IMR-90 (cell line): ENCODE results near the gene JAKMIP2. TPM values are rescaled to one million over a fixed set of nuclear protein-coding genes. Genes with fewer than 3 reads are reported as not detected.
"Not testable (repeated sequence)": the region's sequence is repeated elsewhere in the genome, so short reads cannot be mapped to it uniquely, and the experiment has no call there.

Source experiments
- ATAC-seq: fragments of 200-7000 bp; cut with Tn5 transposase; 2 replicates; pipeline ENCODE4 v1.9.1; 2020; ENCODE audit warnings: low read depth, mild to moderate bottlenecking, moderate library complexity
- BruUV-seq: library from RNA; stranded (reverse); fragments of 400-500 nt; replicated peaks from 2 replicates; lab custom pipeline; 2021; lab: Mats Ljungman, UMichigan
- CTCF ChIA-PET: fragments of 300-600 bp; formaldehyde crosslinking; extraction: SDS; loops from one replicate; lab custom pipeline; 2021; ENCODE audit warnings: antibody characterized with exemption; lab: Yijun Ruan, JAX
- POLR2A ChIA-PET: fragments of 300-600 bp; sonication (Branson Sonifier 250); formaldehyde crosslinking; loops from one replicate; lab custom pipeline; 2022; ENCODE audit warnings: antibody characterized with exemption; ENCODE audit not compliant: unreplicated experiment; lab: Charles Lee
- DNase-seq: peaks from one replicate; pipeline ENCODE4 v3.0.0; 2013
- H2AFZ ChIP-seq: replicated peaks from 2 replicates; pipeline ENCODE3; 2013; ENCODE audit warnings: low read length, mild to moderate bottlenecking; ENCODE audit not compliant: poor library complexity
- H2AK5ac ChIP-seq: 2 replicates; pipeline ENCODE4 v1.6.1; 2013; ENCODE audit warnings: low read depth, low read length, inconsistent platforms
- H2AK9ac ChIP-seq: replicated peaks from 2 replicates; pipeline ENCODE3; 2013; ENCODE audit warnings: mild to moderate bottlenecking, low read depth, low read length, moderate library complexity; ENCODE audit not compliant: poor library complexity
- H2BK120ac ChIP-seq: 2 replicates; pipeline ENCODE4 v1.6.1; 2013; ENCODE audit warnings: low read depth, low read length, inconsistent platforms
- H2BK15ac ChIP-seq: 3 replicates; pipeline ENCODE4 v1.6.1; 2013; ENCODE audit warnings: low read depth, low read length, inconsistent platforms
- H2BK20ac ChIP-seq: 2 replicates; pipeline ENCODE4 v1.6.1; 2013; ENCODE audit warnings: low read depth, mild to moderate bottlenecking, inconsistent platforms, low read length, moderate library complexity
- H2BK5ac ChIP-seq: 2 replicates; pipeline ENCODE4 v1.6.1; 2013; ENCODE audit warnings: mild to moderate bottlenecking, low read depth, low read length, inconsistent platforms; ENCODE audit not compliant: poor library complexity, severe bottlenecking
- H3K14ac ChIP-seq: replicated peaks from 2 replicates; pipeline ENCODE4 v1.6.1; 2013; ENCODE audit warnings: low read depth, low read length, inconsistent platforms
- H3K18ac ChIP-seq: 2 replicates; pipeline ENCODE4 v1.6.1; 2013; ENCODE audit warnings: low read depth, low read length, control low read depth
- H3K23ac ChIP-seq: 2 replicates; pipeline ENCODE4 v1.6.1; 2013; ENCODE audit warnings: low read depth, low read length, inconsistent platforms
- H3K27ac ChIP-seq: 2 replicates; pipeline ENCODE4 v1.5.1; 2013; ENCODE audit warnings: mild to moderate bottlenecking, control low read depth, low read length; ENCODE audit not compliant: insufficient read depth
- H3K27me3 ChIP-seq: 2 replicates; pipeline ENCODE4 v1.6.1; 2013; ENCODE audit warnings: low read length; ENCODE audit not compliant: control insufficient read depth, insufficient read depth
- H3K36me3 ChIP-seq: 2 replicates; pipeline ENCODE4 v1.6.1; 2013; ENCODE audit warnings: low read length, mixed read lengths; ENCODE audit not compliant: control insufficient read depth, insufficient read depth
- H3K4ac ChIP-seq: 2 replicates; pipeline ENCODE4 v1.6.1; 2013; ENCODE audit warnings: low read depth, low read length, inconsistent platforms
- H3K4me1 ChIP-seq: 2 replicates; pipeline ENCODE4 v1.6.1; 2013; ENCODE audit warnings: low read length, mixed read lengths; ENCODE audit not compliant: control insufficient read depth, insufficient read depth
- H3K4me2 ChIP-seq: 2 replicates; pipeline ENCODE4 v1.6.1; 2013; ENCODE audit warnings: low read depth, mild to moderate bottlenecking, control low read depth, low read length, moderate library complexity
- H3K4me3 ChIP-seq: 2 replicates; pipeline ENCODE4 v1.5.1; 2013; ENCODE audit warnings: low read depth, mild to moderate bottlenecking, control low read depth, low read length, moderate library complexity; ENCODE audit not compliant: insufficient read depth
- H3K56ac ChIP-seq: 2 replicates; pipeline ENCODE4 v1.6.1; 2013; ENCODE audit warnings: low read length, inconsistent platforms; ENCODE audit not compliant: insufficient read depth; ENCODE audit errors: extremely low read depth
- H3K79me1 ChIP-seq, 2 experiments: 2 replicates each; pipeline ENCODE4 v1.6.1; 2013; ENCODE audit warnings: low read length in 2 of 2, inconsistent platforms in 1 of 2, low read depth in 1 of 2
- H3K9ac ChIP-seq: 2 replicates; pipeline ENCODE4 v1.6.1; 2013; ENCODE audit warnings: low read depth, low read length, control low read depth
- H3K9me1 ChIP-seq: 2 replicates; pipeline ENCODE4 v1.6.1; 2013; ENCODE audit warnings: low read length, inconsistent platforms; ENCODE audit not compliant: insufficient read depth
- H3K9me3 ChIP-seq: 2 replicates; pipeline ENCODE4 v1.6.1; 2013; ENCODE audit warnings: low read length; ENCODE audit not compliant: control insufficient read depth, insufficient read depth
- H4K20me1 ChIP-seq: 2 replicates; pipeline ENCODE4 v1.6.1; 2013; ENCODE audit warnings: low read length, inconsistent platforms; ENCODE audit not compliant: insufficient read depth
- H4K5ac ChIP-seq: 2 replicates; pipeline ENCODE4 v1.6.1; 2013; ENCODE audit warnings: mild to moderate bottlenecking, low read depth, low read length, control low read depth
- H4K8ac ChIP-seq, 2 experiments: 2 replicates each; pipeline ENCODE4 v1.6.1; 2013; ENCODE audit warnings: low read depth in 2 of 2, low read length in 2 of 2, control low read depth in 1 of 2, inconsistent platforms in 1 of 2
- H4K91ac ChIP-seq: 2 replicates; pipeline ENCODE4 v1.6.1; 2013; ENCODE audit warnings: low read depth, low read length, inconsistent platforms; ENCODE audit not compliant: insufficient read depth
- WGBS, 2 experiments: methylation state at CpG; one replicate each; pipeline versions ENCODE4 v1.1.5 to v1.1.7; 2013; ENCODE audit warnings: missing lambda C conversion rate in 2 of 2; ENCODE audit not compliant: insufficient read length in 1 of 2; ENCODE audit errors: extremely low coverage in 2 of 2; 5-methylcytosine and 5-hydroxymethylcytosine counted together
- dilution Hi-C: fragments of 300-500 bp; cut with HindIII; formaldehyde crosslinking; loops from one replicate; pipeline ENCODE4 v1.14.3; 2018; ENCODE audit warnings: low sequenced_read_pairs; ENCODE audit not compliant: unreplicated experiment
- in situ Hi-C: fragments of 300-500 bp; cut with MboI; formaldehyde crosslinking; loops from 3 replicates; pipeline ENCODE4 v1.14.3; 2019; ENCODE audit warnings: low sequenced_read_pairs, inconsistent platforms, mixed read lengths
- intact Hi-C: fragments of 100-400 bp; cut with micrococcal nuclease; formaldehyde crosslinking; loops from 2 replicates; pipeline ENCODE4 v1.10.0; 2022
- polyA plus RNA-seq, 3 experiments: library from polyadenylated mRNA; depleted of rRNA; stranded (reverse); fragments of >200 nt; gene quantifications; 2 replicates each; pipeline ENCODE4 v1.2.3, GENCODE V29; 2012; ENCODE audit warnings: low replicate concordance in 1 of 3
- total RNA-seq: library from RNA; depleted of rRNA; stranded (reverse); fragments of >200 nt; gene quantifications from 2 replicates; pipeline ENCODE4 v1.2.3, GENCODE V29; 2012

Gene JAKMIP2
- total and polyA plus RNA-seq, 2 of the 4 experiments (the other 2 are of a cell fraction): under 0.01 TPM; not detected in 1

DNA sequence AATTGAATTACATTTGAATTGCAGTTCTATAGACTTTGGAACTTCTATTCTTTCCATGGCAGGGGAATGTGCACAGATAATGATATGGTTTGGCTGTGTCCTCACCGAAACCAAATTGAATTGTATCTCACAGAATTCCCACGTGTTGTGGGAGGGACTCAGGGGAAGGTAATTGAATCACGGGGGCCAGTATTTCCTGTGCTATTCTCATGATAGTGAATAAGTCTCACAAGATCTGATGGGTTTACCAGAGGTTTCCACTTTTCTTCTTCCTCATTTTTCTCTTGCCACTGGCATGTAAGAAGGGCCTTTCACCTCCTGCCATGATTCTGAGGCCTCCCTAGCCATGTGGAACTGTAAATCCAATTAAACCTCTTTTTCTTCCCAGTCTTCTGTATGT, 20.6 kb upstream of the JAKMIP2 start:
- H4K5ac ChIP-seq, in situ Hi-C loops, H3K4me1 ChIP-seq, H3K9me3 ChIP-seq, H3K56ac ChIP-seq, POLR2A ChIA-PET, H3K4me3 ChIP-seq, DNase-seq, intact Hi-C loops, CTCF ChIA-PET, H3K9me1 ChIP-seq, H3K14ac ChIP-seq, H3K9ac ChIP-seq, H3K27me3 ChIP-seq, H3K36me3 ChIP-seq, H3K4ac ChIP-seq, H4K8ac ChIP-seq, H2BK120ac ChIP-seq, H4K20me1 ChIP-seq, H2BK5ac ChIP-seq, ATAC-seq, H3K27ac ChIP-seq, BruUV-seq, H2BK15ac ChIP-seq, H2BK20ac ChIP-seq, H2AFZ ChIP-seq, H3K4me2 ChIP-seq, H3K79me1 ChIP-seq, H3K23ac ChIP-seq, H4K91ac ChIP-seq, H2AK9ac ChIP-seq, H2AK5ac ChIP-seq, H3K18ac ChIP-seq, dilution Hi-C loops: not testable (repeated sequence)
- no CpG with 5 or more reads among the region's 3 CpGs for WGBS, 2 experiments
